WTC11 (cell line): ENCODE data around the gene C3orf70. TPM values are rescaled to one million over a fixed set of nuclear protein-coding genes. Genes with fewer than 3 reads are reported as not detected.

Experiments
- ATAC-seq: fragments of 200-7000 bp; cut with Tn5 transposase; 2 replicates; pipeline ENCODE4 v1.10.0; 2021; ENCODE audit warnings: mild to moderate bottlenecking, moderate library complexity
- CTCF ChIA-PET: fragments of 300-600 bp; sonication (Branson Sonifier 250); formaldehyde crosslinking; loops from one replicate; lab custom pipeline; 2021; ENCODE audit warnings: antibody characterized with exemption; lab: Charles Lee
- POLR2A ChIA-PET: fragments of 350-600 bp; sonication (Branson Sonifier 250); formaldehyde crosslinking; loops from one replicate; lab custom pipeline; 2021; ENCODE audit warnings: antibody characterized with exemption; lab: Charles Lee
- DNase-seq: peaks from one replicate; pipeline ENCODE4 v3.0.0; 2021; ENCODE audit warnings: low spot score
- H3K27ac Mint-ChIP-seq: 2 replicates; pipeline ENCODE4 v1.8.0; 2021; ENCODE audit warnings: mixed read lengths
- H3K27me3 Mint-ChIP-seq: 2 replicates; pipeline ENCODE4 v1.8.0; 2021; ENCODE audit warnings: low read depth, mild to moderate bottlenecking, moderate library complexity, mixed read lengths
- H3K36me3 Mint-ChIP-seq: 2 replicates; pipeline ENCODE4 v1.8.0; 2021; ENCODE audit warnings: mixed read lengths
- H3K4me1 Mint-ChIP-seq: 2 replicates; pipeline ENCODE4 v1.8.0; 2022; ENCODE audit warnings: mixed read lengths
- H3K4me3 Mint-ChIP-seq: 2 replicates; pipeline ENCODE4 v1.8.0; 2021; ENCODE audit warnings: mild to moderate bottlenecking, moderate library complexity, mixed read lengths
- H3K9me3 Mint-ChIP-seq: 2 replicates; pipeline ENCODE4 v1.8.0; 2021; ENCODE audit warnings: mixed read lengths
- ARID4B ChIP-seq: sonication (generic); formaldehyde crosslinking; IDR thresholded peaks from 2 replicates; pipeline ENCODE4 v1.8.0; 2023; ENCODE audit warnings: missing genetic modification reagents, mild to moderate bottlenecking, borderline replicate concordance
- CREM ChIP-seq: sonication (generic); formaldehyde crosslinking; IDR thresholded peaks from 2 replicates; pipeline ENCODE4 v1.8.1; 2022; ENCODE audit warnings: mild to moderate bottlenecking, missing genetic modification reagents, moderate library complexity
- E2F4 ChIP-seq: sonication (generic); formaldehyde crosslinking; IDR thresholded peaks from 2 replicates; pipeline ENCODE4 v1.8.1; 2022; ENCODE audit warnings: low read depth, mild to moderate bottlenecking, moderate library complexity, missing genetic modification reagents, borderline replicate concordance
- FOXK1 ChIP-seq: sonication (generic); formaldehyde crosslinking; IDR thresholded peaks from 2 replicates; pipeline ENCODE4 v1.8.0; 2022; ENCODE audit warnings: mild to moderate bottlenecking, moderate library complexity, missing genetic modification reagents
- FOXP4 ChIP-seq: sonication (generic); formaldehyde crosslinking; IDR thresholded peaks from 2 replicates; pipeline ENCODE4 v1.8.0; 2022; ENCODE audit warnings: mild to moderate bottlenecking, missing genetic modification reagents
- IRF1 ChIP-seq: sonication (generic); formaldehyde crosslinking; IDR thresholded peaks from 2 replicates; pipeline ENCODE4 v1.8.0; 2023; ENCODE audit warnings: missing genetic modification reagents
- IRF2 ChIP-seq: sonication (generic); formaldehyde crosslinking; IDR thresholded peaks from 2 replicates; pipeline ENCODE4 v1.8.0; 2022; ENCODE audit warnings: low read depth, missing genetic modification reagents, borderline replicate concordance
- MXD4 ChIP-seq: fragments of 250-450 bp; sonication (Bioruptor Pico); IDR thresholded peaks from 2 replicates; pipeline ENCODE4 v1.8.0; 2021; ENCODE audit warnings: mild to moderate bottlenecking, moderate library complexity, borderline replicate concordance
- NR1H2 ChIP-seq: sonication (generic); formaldehyde crosslinking; IDR thresholded peaks from 2 replicates; pipeline ENCODE4 v1.9.0; 2021; ENCODE audit warnings: mild to moderate bottlenecking, moderate library complexity, missing genetic modification reagents
- SOX15 ChIP-seq: fragments of 250-450 bp; sonication (Bioruptor Pico); IDR thresholded peaks from 2 replicates; pipeline ENCODE4 v1.9.0; 2021; ENCODE audit warnings: mild to moderate bottlenecking
- STAT6 ChIP-seq: sonication (generic); formaldehyde crosslinking; conservative IDR thresholded peaks from 2 replicates; pipeline ENCODE4 v1.8.1; 2023; ENCODE audit warnings: mild to moderate bottlenecking, low read depth, missing genetic modification reagents, moderate library complexity
- TCF7 ChIP-seq: sonication (generic); formaldehyde crosslinking; IDR thresholded peaks from 2 replicates; pipeline ENCODE4 v1.8.0; 2022; ENCODE audit warnings: mild to moderate bottlenecking, low read depth, missing genetic modification reagents, moderate library complexity
- TEAD1 ChIP-seq: sonication (generic); formaldehyde crosslinking; IDR thresholded peaks from 2 replicates; pipeline ENCODE4 v1.8.0; 2022; ENCODE audit warnings: mild to moderate bottlenecking, missing genetic modification reagents
- TP53 ChIP-seq: sonication (generic); formaldehyde crosslinking; IDR thresholded peaks from 2 replicates; pipeline ENCODE4 v1.8.1; 2023; ENCODE audit warnings: mild to moderate bottlenecking, missing genetic modification reagents
- ZNF219 ChIP-seq: sonication (generic); formaldehyde crosslinking; IDR thresholded peaks from 2 replicates; pipeline ENCODE4 v1.8.0; 2023; ENCODE audit warnings: missing genetic modification reagents, mild to moderate bottlenecking, borderline replicate concordance
- ZNF416 ChIP-seq: fragments of 250-450 bp; sonication (Bioruptor Pico); IDR thresholded peaks from 2 replicates; pipeline ENCODE4 v1.9.0; 2021; ENCODE audit warnings: mild to moderate bottlenecking, inconsistent platforms
- ZNF423 ChIP-seq: fragments of 250-450 bp; sonication (Bioruptor Pico); IDR thresholded peaks from 2 replicates; pipeline ENCODE4 v2.1.2; 2022; ENCODE audit warnings: mild to moderate bottlenecking, moderate library complexity
- total RNA-seq: library from RNA; stranded (reverse); gene quantifications from 3 replicates; pipeline ENCODE4 v1.2.3, GENCODE V29; 2021

Gene C3orf70
- total RNA-seq, 1 experiment from 2014 or later: 0.70 TPM

GRCh38 chr3:185187391-185187790 is 34.5 kb upstream of the C3orf70 start:
- ChIA-PET CTCF (interaction anchor here (0.8 to 2.2 kb wide), 2 partner anchors 11 to 13 kb away, joined by 3 to 8 read pairs; no protein-coding TSS in a partner anchor), POLR2A (no interaction called here)
- no peaks in the 10 kb centered on the region for H3K9me3 Mint-ChIP-seq

More at GRCh38 chr3:185187391-185187790, 34.5 kb upstream of the C3orf70 start:
- peak overlapping the region; percentile 7; the same call in 1 of the 2 replicates for H3K27ac Mint-ChIP-seq
- no peaks in the 10 kb centered on the region for H3K36me3 Mint-ChIP-seq
- no peak for DNase-seq
- no peaks in the 10 kb centered on the region for H3K4me1 Mint-ChIP-seq
- ATAC-seq: no peak
- no peaks in the 10 kb centered on the region for H3K27me3 Mint-ChIP-seq
- no peak overlapping the region for H3K4me3 Mint-ChIP-seq
- no peak for TF ChIP-seq MXD4
- TF ChIP-seq ZNF423 (CRISPR knock-in tag): no peak
- no peak for TF ChIP-seq TCF7 (CRISPR knock-in tag)
- TF ChIP-seq SOX15 (CRISPR knock-in tag): no peak
- no peak for TF ChIP-seq STAT6 (CRISPR knock-in tag)
- TF ChIP-seq FOXP4 (CRISPR knock-in tag): no peak
- TF ChIP-seq E2F4 (CRISPR knock-in tag): no peak
- TF ChIP-seq IRF1: no peak
- no peak for TF ChIP-seq ZNF416
- TF ChIP-seq CREM (CRISPR knock-in tag): no peak
- no peak for TF ChIP-seq FOXK1
- no peak for TF ChIP-seq ZNF219 (CRISPR knock-in tag)
- TF ChIP-seq TEAD1: no peak
- no peak for TF ChIP-seq TP53 (CRISPR knock-in tag)
- no peak for TF ChIP-seq NR1H2 (CRISPR knock-in tag)
- no peak for TF ChIP-seq IRF2 (CRISPR knock-in tag)
- TF ChIP-seq ARID4B (CRISPR knock-in tag): no peak
